ENCODE data around the gene DDI1. TPM values are rescaled to one million over a fixed set of nuclear protein-coding genes. Genes with fewer than 3 reads are reported as not detected.

The DDI1 gene
- total RNA-seq, 1 donor from 2014 or later: not detected

DNA sequence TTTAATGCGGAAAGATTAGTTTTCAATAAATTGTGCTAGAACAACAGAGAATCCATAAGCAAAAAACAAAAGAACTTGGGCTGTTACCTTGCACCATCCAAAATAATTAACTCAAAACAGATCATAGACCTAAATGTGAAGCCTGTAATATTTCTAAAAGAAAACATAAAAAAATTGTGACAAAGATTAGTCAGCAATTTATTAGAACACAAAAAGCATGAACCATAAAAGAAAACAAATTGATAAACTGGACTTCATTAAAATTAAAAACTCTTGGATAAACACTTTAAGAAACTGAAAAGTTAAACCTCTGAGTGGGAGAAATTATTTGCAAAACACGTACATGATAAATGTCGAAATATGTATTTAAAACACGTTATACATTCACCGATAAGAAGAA is 21.5 kb downstream of the DDI1 start:
- no peaks in the 10 kb centered on the region for H3K27me3 ChIP-seq (ENCODE audit: low read depth)
- intact Hi-C loops (cut with DNase I): no loop called here
- H3K4me3 ChIP-seq: no peak overlapping the region
- H3K27ac ChIP-seq: no peak overlapping the region
- ATAC-seq (no peak), DNase-seq (no peak)
- TF ChIP-seq, protein P1, sequence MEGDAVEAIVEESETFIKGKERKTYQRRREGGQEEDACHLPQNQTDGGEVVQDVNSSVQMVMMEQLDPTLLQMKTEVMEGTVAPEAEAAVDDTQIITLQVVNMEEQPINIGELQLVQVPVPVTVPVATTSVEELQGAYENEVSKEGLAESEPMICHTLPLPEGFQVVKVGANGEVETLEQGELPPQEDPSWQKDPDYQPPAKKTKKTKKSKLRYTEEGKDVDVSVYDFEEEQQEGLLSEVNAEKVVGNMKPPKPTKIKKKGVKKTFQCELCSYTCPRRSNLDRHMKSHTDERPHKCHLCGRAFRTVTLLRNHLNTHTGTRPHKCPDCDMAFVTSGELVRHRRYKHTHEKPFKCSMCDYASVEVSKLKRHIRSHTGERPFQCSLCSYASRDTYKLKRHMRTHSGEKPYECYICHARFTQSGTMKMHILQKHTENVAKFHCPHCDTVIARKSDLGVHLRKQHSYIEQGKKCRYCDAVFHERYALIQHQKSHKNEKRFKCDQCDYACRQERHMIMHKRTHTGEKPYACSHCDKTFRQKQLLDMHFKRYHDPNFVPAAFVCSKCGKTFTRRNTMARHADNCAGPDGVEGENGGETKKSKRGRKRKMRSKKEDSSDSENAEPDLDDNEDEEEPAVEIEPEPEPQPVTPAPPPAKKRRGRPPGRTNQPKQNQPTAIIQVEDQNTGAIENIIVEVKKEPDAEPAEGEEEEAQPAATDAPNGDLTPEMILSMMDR (IDR thresholded peaks at IDR 0.05): no peak
- no peaks in the 10 kb centered on the region for H3K36me3 ChIP-seq
- H3K4me1 ChIP-seq: peaks cover 13% of the 10 kb centered on the region
- no peaks in the 10 kb centered on the region for H3K9me3 ChIP-seq

DNA sequence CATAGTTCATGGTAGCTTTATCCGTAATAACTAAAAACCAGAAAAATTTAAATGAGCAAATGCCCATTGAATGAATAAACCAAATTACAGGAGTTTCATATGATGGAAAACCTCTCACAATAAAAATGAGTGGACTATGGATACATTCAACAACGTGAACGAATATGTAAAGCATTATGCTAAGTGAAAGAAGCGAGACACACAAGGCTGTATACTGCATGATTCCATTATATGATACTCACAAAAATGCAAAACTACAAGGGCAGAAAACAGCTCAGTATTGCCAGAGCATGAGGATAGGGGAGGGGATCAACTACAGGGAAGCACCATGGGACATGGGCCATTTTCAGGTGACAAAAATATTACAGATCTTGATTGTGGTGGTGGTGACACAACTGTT is 22.2 kb downstream of the DDI1 start:
- Histone ChIP-seq H3K4me3 (no peak overlapping the region), H3K4me1 (peaks cover 14% of the 10 kb centered on the region), H3K9me3 (no peaks in the 10 kb centered on the region), H3K36me3 (no peaks in the 10 kb centered on the region), H3K27ac (no peak overlapping the region), H3K27me3 (ENCODE audit: low read depth) (no peaks in the 10 kb centered on the region)
- TF ChIP-seq, protein P1 (IDR thresholded peaks at IDR 0.05): no peak
- intact Hi-C loops (cut with DNase I): no loop called here
- ATAC-seq: no peak
- DNase-seq: no peak

DNA sequence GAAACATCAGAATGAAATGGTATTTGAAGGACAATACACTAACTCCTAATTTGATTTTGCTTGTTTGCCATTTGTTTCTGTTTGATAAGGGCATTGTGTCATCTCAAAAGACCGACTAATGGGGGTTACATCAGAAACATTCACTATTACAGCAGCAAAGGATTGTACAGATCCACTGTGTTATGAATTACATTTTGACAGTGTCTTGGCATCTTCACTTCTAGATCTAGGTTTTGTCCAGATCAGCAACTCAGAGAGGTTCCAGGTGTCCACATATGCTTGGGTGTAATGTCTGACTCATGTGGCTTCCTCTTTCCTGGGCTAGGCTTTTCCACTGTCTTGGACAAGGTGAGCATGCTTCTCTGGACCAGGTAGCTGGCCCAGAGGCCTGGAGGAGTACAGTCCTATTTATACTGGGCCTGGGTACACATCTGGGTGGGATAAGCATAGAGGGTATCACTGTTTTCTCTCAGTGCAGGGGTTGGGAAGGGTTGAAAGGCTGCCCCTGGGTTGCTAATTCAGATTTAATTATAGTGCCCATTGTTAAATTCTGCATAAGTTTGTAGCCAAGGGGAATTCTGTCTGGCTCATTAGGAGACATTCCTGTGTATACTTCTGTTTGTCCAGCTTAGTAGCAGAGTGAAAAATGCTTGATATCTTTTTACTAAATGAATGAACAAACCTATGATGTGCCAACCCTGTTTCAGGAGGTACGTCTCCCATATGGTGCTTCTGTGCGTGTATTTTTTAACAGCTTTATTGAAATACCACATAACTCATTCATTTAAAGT is 23.8 kb downstream of the DDI1 start:
- Histone ChIP-seq H3K9me3 (no peaks in the 10 kb centered on the region), H3K4me1 (peaks cover 14% of the 10 kb centered on the region), H3K27ac (no peak overlapping the region), H3K4me3 (no peak overlapping the region), H3K36me3 (no peaks in the 10 kb centered on the region), H3K27me3 (ENCODE audit: low read depth) (no peaks in the 10 kb centered on the region)
- intact Hi-C loops (cut with DNase I): no loop called here
- ATAC-seq (peak in 1 of 2 donors; percentile 18), DNase-seq (no peak)
- TF ChIP-seq, protein P1 (IDR thresholded peaks at IDR 0.05): no peak

DNA sequence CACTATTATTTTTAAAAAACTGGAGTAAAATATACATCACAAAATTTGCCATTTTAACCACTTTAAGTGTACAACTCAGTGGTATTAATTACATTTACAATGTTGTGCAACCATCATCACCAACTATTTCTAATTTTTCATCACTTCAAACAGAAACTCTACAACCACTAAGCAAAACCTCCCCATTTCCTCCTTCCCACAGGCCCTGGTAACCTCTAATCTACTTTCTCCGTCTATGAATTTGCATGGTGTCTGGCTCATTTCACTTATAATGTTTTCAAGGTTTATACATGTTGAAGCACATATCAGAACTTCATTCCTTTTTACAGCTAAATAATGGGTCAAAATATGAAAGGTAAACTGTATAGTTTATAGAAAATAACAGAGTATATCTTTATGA is 24.4 kb downstream of the DDI1 start:
- TF ChIP-seq, protein P1 (IDR thresholded peaks at IDR 0.05): no peak
- no peaks in the 10 kb centered on the region for H3K9me3 ChIP-seq
- H3K4me3 ChIP-seq: no peak overlapping the region
- no peak for ATAC-seq
- intact Hi-C loops (cut with DNase I): no loop called here
- DNase-seq: no peak
- no peaks in the 10 kb centered on the region for H3K36me3 ChIP-seq
- no peak overlapping the region for H3K27ac ChIP-seq
- H3K27me3 ChIP-seq (ENCODE audit: low read depth): no peaks in the 10 kb centered on the region
- H3K4me1 ChIP-seq: peaks cover 14% of the 10 kb centered on the region

DNA sequence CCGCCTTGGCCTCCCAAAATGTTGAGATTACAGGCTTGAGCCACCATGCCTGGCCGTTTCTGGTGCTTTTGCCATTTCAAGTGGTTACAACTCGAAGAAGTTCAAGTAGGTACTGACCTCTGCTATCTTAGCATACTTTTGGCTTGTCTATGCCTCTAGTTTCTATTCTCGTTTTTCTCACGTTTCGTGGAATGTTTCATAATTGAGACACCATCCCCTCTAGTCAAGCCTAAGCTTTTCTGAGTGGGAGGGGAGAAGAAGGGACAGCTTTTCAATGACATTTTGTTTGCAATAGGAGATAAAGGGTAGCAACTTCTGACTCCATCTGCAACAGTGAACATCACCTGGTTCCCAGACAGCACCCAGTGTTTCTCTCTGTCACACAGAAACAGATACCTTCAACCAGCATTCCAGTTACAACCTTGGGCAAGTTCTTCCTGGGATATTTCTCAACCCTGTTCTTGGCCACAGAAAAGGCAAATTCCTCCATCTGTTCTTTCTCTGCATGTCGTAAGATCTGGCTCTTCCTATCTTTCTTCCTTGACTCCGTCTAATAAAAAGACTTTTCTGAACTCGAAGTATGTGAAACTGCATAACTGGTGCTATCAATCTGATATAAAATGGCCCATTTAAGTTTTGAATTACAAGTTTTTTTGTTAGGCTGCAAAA is 25.5 kb downstream of the DDI1 start:
- TF ChIP-seq, protein P1 (IDR thresholded peaks at IDR 0.05): no peak

More for the DNA sequence above, 25.5 kb downstream of the DDI1 start:
- Histone ChIP-seq H3K36me3 (no peaks in the 10 kb centered on the region), H3K9me3 (no peaks in the 10 kb centered on the region), H3K4me1 (peaks cover 14% of the 10 kb centered on the region), H3K27ac (no peak overlapping the region), H3K4me3 (no peak overlapping the region), H3K27me3 (ENCODE audit: low read depth) (no peaks in the 10 kb centered on the region)
- ATAC-seq (peak in 1 of 2 donors; percentile 54), DNase-seq (no peak)
- intact Hi-C loops (cut with DNase I): no loop called here

Measured in lower lobe of right lung (tissue), 2 donors.